Suprapubic skin (tissue), 3 donors: Measurements from ENCODE around the gene HACD1.

Experiments
- EP300 ChIP-seq: sonication (generic); formaldehyde crosslinking; IDR thresholded peaks from one replicate; pipeline ENCODE4 v1.6.1; 2017; ENCODE audit warnings: antibody characterized with exemption
- POLR2A ChIP-seq, 2 donors: fragments of 450-650 bp; IDR thresholded peaks; one replicate each; pipeline ENCODE4 v1.6.1; 2017; ENCODE audit warnings: antibody characterized with exemption in 2 of 2, mild to moderate bottlenecking in 2 of 2, moderate library complexity in 2 of 2
- TF ChIP-seq, protein P1 (sequence below), 2 donors: fragments of 200-600 bp in 1 of 2; fragments of 450-650 bp in 1 of 2; sonication (generic) in 1 of 2; IDR thresholded peaks; one replicate each; pipeline ENCODE4 v1.5.1; 2016 to 2019; ENCODE audit warnings: antibody characterized with exemption in 2 of 2, mild to moderate bottlenecking in 1 of 2, moderate library complexity in 1 of 2

- TF ChIP-seq, protein P1, sequence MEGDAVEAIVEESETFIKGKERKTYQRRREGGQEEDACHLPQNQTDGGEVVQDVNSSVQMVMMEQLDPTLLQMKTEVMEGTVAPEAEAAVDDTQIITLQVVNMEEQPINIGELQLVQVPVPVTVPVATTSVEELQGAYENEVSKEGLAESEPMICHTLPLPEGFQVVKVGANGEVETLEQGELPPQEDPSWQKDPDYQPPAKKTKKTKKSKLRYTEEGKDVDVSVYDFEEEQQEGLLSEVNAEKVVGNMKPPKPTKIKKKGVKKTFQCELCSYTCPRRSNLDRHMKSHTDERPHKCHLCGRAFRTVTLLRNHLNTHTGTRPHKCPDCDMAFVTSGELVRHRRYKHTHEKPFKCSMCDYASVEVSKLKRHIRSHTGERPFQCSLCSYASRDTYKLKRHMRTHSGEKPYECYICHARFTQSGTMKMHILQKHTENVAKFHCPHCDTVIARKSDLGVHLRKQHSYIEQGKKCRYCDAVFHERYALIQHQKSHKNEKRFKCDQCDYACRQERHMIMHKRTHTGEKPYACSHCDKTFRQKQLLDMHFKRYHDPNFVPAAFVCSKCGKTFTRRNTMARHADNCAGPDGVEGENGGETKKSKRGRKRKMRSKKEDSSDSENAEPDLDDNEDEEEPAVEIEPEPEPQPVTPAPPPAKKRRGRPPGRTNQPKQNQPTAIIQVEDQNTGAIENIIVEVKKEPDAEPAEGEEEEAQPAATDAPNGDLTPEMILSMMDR (IDR thresholded peaks at IDR 0.05): no peak
- TF ChIP-seq EP300 (no peak), POLR2A (IDR thresholded peaks at IDR 0.05) (no peak)
Observed at GRCh38 chr10:17651896-17652295, 34.7 kb upstream of the HACD1 start.
